Endothelial cell of umbilical vein (primary cell): ENCODE data around the gene TTC27. TPM values are rescaled to one million over a fixed set of nuclear protein-coding genes. Genes with fewer than 3 reads are reported as not detected.

Source experiments
- BruUV-seq: library from RNA; stranded (reverse); fragments of 400-500 nt; replicated peaks from 2 replicates; lab custom pipeline; 2021; lab: Mats Ljungman, UMichigan
- CTCF ChIA-PET: fragments of 300-600, 350-600 bp; sonication (Branson Sonifier 250); formaldehyde crosslinking; loops from one replicate; lab custom pipeline; 2021; ENCODE audit warnings: antibody characterized with exemption, inconsistent platforms; lab: Charles Lee
- POLR2A ChIA-PET: fragments of 300-600, 350-600 bp; sonication (Branson Sonifier 250); formaldehyde crosslinking; loops from one replicate; lab custom pipeline; 2021; ENCODE audit warnings: antibody characterized with exemption, inconsistent platforms; lab: Charles Lee
- DNase-seq: peaks from one replicate; pipeline ENCODE4 v3.0.0-alpha.2; 2011; ENCODE audit warnings: low read depth, low spot score
- FAIRE-seq: peaks from 2 replicates; lab custom pipeline; 2011; peaks lifted over from hg19 to GRCh38; lab: Jason Lieb, UNC
- H2AFZ ChIP-seq: 2 replicates; pipeline ENCODE4 v1.6.0; 2012; ENCODE audit warnings: low read depth, low read length, control low read depth, inconsistent platforms
- H3K27ac ChIP-seq: 2 replicates; pipeline ENCODE4 v1.5.1; 2011; ENCODE audit warnings: low read depth, mild to moderate bottlenecking, control low read depth, low read length, moderate library complexity; ENCODE audit not compliant: insufficient read depth
- H3K27me3 ChIP-seq, 2 experiments: 2 replicates each; pipeline versions ENCODE4 v1.6.0 to v1.6.1; 2011; ENCODE audit warnings: low read length in 2 of 2, mixed read lengths in 1 of 2; ENCODE audit not compliant: control insufficient read depth in 2 of 2, insufficient read depth in 2 of 2
- H3K36me3 ChIP-seq, 2 experiments: 2 replicates in 1 of 2; 3 replicates in 1 of 2; pipeline ENCODE4 v1.5.1; 2011; ENCODE audit warnings: low read length in 2 of 2, mild to moderate bottlenecking in 1 of 2, moderate library complexity in 1 of 2; ENCODE audit not compliant: control insufficient read depth in 2 of 2, insufficient read depth in 2 of 2; ENCODE audit errors: extremely low read depth in 1 of 2
- H3K4me1 ChIP-seq: 3 replicates; pipeline ENCODE4 v1.5.1; 2011; ENCODE audit warnings: mild to moderate bottlenecking, low read length; ENCODE audit not compliant: control insufficient read depth, insufficient read depth; ENCODE audit errors: extremely low read depth
- H3K4me2 ChIP-seq: 2 replicates; pipeline ENCODE4 v1.6.1; 2011; ENCODE audit warnings: low read length, control low read depth, mixed read lengths; ENCODE audit not compliant: insufficient read depth
- H3K4me3 ChIP-seq, 3 experiments: fragments of 200-600 bp in 1 of 3; sonication (generic), shearing (Covaris generic) in 1 of 3; replicated peaks in 1 of 3; 2 replicates each; pipeline ENCODE4 v1.5.1; 2011 to 2016; ENCODE audit warnings: control low read depth in 3 of 3, low read length in 3 of 3, mild to moderate bottlenecking in 2 of 3, inconsistent platforms in 1 of 3, low read depth in 1 of 3, moderate library complexity in 1 of 3; ENCODE audit not compliant: insufficient read depth in 1 of 3
- H3K79me2 ChIP-seq: 2 replicates; pipeline ENCODE4 v1.6.0; 2012; ENCODE audit warnings: low read length, inconsistent platforms; ENCODE audit not compliant: control insufficient read depth, insufficient read depth
- H3K9ac ChIP-seq: replicated peaks from 2 replicates; pipeline ENCODE3; 2011; ENCODE audit warnings: low read length, control low read depth; ENCODE audit not compliant: insufficient read depth; ENCODE audit errors: extremely low read depth
- H3K9me1 ChIP-seq: replicated peaks from 3 replicates; pipeline ENCODE4 v1.6.0; 2011; ENCODE audit warnings: mild to moderate bottlenecking, low read length; ENCODE audit not compliant: control insufficient read depth, insufficient read depth; ENCODE audit errors: extremely low read depth
- H3K9me3 ChIP-seq: replicated peaks from 2 replicates; pipeline ENCODE4 v1.5.1; 2012; ENCODE audit warnings: low read length, inconsistent platforms; ENCODE audit not compliant: control insufficient read depth, insufficient read depth
- H4K20me1 ChIP-seq: replicated peaks from 2 replicates; pipeline ENCODE3; 2011; ENCODE audit warnings: mild to moderate bottlenecking, low read length; ENCODE audit not compliant: control insufficient read depth, insufficient read depth; ENCODE audit errors: extremely low read depth
- CTCF ChIP-seq, 2 donors: IDR thresholded peaks; 1 replicate in 1 of 2; 2 replicates in 1 of 2; pipeline ENCODE4 v1.5.1; 2011; ENCODE audit warnings: low read length in 2 of 2, mild to moderate bottlenecking in 2 of 2, moderate library complexity in 2 of 2, control low read depth in 1 of 2, inconsistent platforms in 1 of 2, low read depth in 1 of 2; ENCODE audit not compliant: insufficient read depth in 1 of 2; ENCODE audit errors: extremely low read depth in 1 of 2
- EZH2 ChIP-seq: IDR thresholded peaks from 2 replicates; pipeline ENCODE4 v1.6.1; 2012; ENCODE audit warnings: borderline replicate concordance, low read depth, mild to moderate bottlenecking, moderate library complexity, low read length, inconsistent platforms; ENCODE audit not compliant: severe bottlenecking
- FOS ChIP-seq: IDR thresholded peaks from 2 replicates; pipeline ENCODE4 v1.6.1; 2011; ENCODE audit warnings: mild to moderate bottlenecking, low read length, moderate library complexity, borderline replicate concordance; ENCODE audit not compliant: insufficient read depth
- GATA2 ChIP-seq: IDR thresholded peaks from 2 replicates; pipeline ENCODE4 v1.7.0; 2011; ENCODE audit warnings: low read depth, mild to moderate bottlenecking, moderate library complexity, mixed read lengths, low read length; ENCODE audit not compliant: insufficient read length, insufficient read depth
- JUN ChIP-seq: IDR thresholded peaks from 2 replicates; pipeline ENCODE4 v1.6.1; 2011; ENCODE audit warnings: borderline replicate concordance, low read depth; ENCODE audit not compliant: insufficient read length, insufficient read depth
- MAX ChIP-seq: IDR thresholded peaks from 2 replicates; pipeline ENCODE4 v1.6.1; 2011; ENCODE audit not compliant: insufficient read depth, insufficient read length
- MYC ChIP-seq: IDR thresholded peaks from one replicate; pipeline ENCODE4 v1.6.1; 2011; ENCODE audit warnings: mild to moderate bottlenecking, low read depth, low read length
- POLR2A ChIP-seq: IDR thresholded peaks from 2 replicates; pipeline ENCODE4 v1.6.1; 2012; ENCODE audit warnings: low read depth, mild to moderate bottlenecking, control low read depth, low read length
- POLR2AphosphoS5 ChIP-seq: IDR thresholded peaks from 2 replicates; pipeline ENCODE4 v1.6.1; 2012; ENCODE audit warnings: low read depth, mild to moderate bottlenecking, control low read depth, low read length, moderate library complexity; ENCODE audit not compliant: insufficient read depth
- dilution Hi-C: fragments of 300-500 bp; cut with MboI; formaldehyde crosslinking; loops from one replicate; pipeline ENCODE4 v1.15.0; 2019; ENCODE audit warnings: low sequenced_read_pairs; ENCODE audit not compliant: extremely low pct_ligation_motif_present
- intact Hi-C: fragments of 100-400 bp; cut with micrococcal nuclease; formaldehyde crosslinking; loops from one replicate; pipeline ENCODE4 v1.10.0; 2022
- polyA plus RNA-seq, 4 experiments: library from polyadenylated mRNA; depleted of rRNA in 3 of 4; stranded (reverse) in 3 of 4; unstranded in 1 of 4; fragments of >200 nt; gene quantifications; 2 replicates each; pipeline versions ENCODE4 v1.2.1 to v1.2.3, GENCODE V29; 2011 to 2012; ENCODE audit warnings: missing spikeins in 1 of 4
- total RNA-seq: library from RNA; stranded (reverse); gene quantifications from 2 replicates; pipeline ENCODE4 v1.2.3, GENCODE V29; 2021

TTC27 gene
- total and polyA plus RNA-seq, 2 donors (not counting 3 experiments of a cell fraction or from before 2014, with no cell fraction given) = 16.3 to 20.1 TPM

- dilution Hi-C loops = no loop called here
- CTCF ChIA-PET = interaction anchor here (1.1 kb wide), 1 partner anchor 13 kb away, joined by 4 read pairs; no protein-coding TSS in a partner anchor
Measured at GRCh38 chr2:32699151-32699550, 71.3 kb downstream of the TTC27 start.

More at GRCh38 chr2:32699151-32699550, 71.3 kb downstream of the TTC27 start:
- Histone ChIP-seq H3K4me2 (no peak overlapping the region), H3K36me3 (peaks cover 0 to 3% of the 10 kb centered on the region in 2 experiments), H3K4me1 (no peaks in the 10 kb centered on the region), H4K20me1 (no peaks in the 10 kb centered on the region), H3K9me1 (no peaks in the 10 kb centered on the region), H3K4me3 (no peak overlapping the region), H2AFZ (no peak overlapping the region), H3K9me3 (no peaks in the 10 kb centered on the region), H3K27me3 (no peaks in the 10 kb centered on the region), H3K27ac (no peak overlapping the region), H3K79me2 (no peaks in the 10 kb centered on the region), H3K9ac (no peak overlapping the region)
- FAIRE-seq (no peak), DNase-seq (no peak)
- intact Hi-C loops = no loop called here
- POLR2A ChIA-PET = no interaction called here
- BruUV-seq = no TSS peak
- no peak for TF ChIP-seq GATA2
- no peak for TF ChIP-seq CTCF (IDR thresholded peaks at IDR 0.05; ENCODE audit: extremely low read depth in 1 of 2, insufficient read depth in 1 of 2, low read depth in 1 of 2, low read length in 2 of 2)
- TF ChIP-seq POLR2AphosphoS5 = no peak
- no peak for TF ChIP-seq JUN
- TF ChIP-seq POLR2A = no peak
- no peak for TF ChIP-seq FOS
- no peak for TF ChIP-seq MYC
- TF ChIP-seq EZH2 = no peak
- TF ChIP-seq MAX = no peak
